K562 (cell line): ENCODE data around the gene POLE2. TPM values are rescaled to one million over a fixed set of nuclear protein-coding genes. Genes with fewer than 3 reads are reported as not detected.

Source experiments
- CREB1 ChIP-seq, 2 experiments: sonication (generic) in 1 of 2; formaldehyde crosslinking in 1 of 2; IDR thresholded peaks; 2 replicates each; pipeline versions ENCODE4 v1.6.1 to v1.8.0; 2012 to 2022; ENCODE audit warnings: inconsistent platforms in 1 of 2, mild to moderate bottlenecking in 1 of 2, missing genetic modification reagents in 1 of 2, moderate library complexity in 1 of 2
- KDM2B ChIP-seq: fragments of 250-450 bp; sonication (Bioruptor Pico); IDR thresholded peaks from 2 replicates; pipeline ENCODE4 v1.8.0; 2021; ENCODE audit warnings: mild to moderate bottlenecking, moderate library complexity
- MEIS2 ChIP-seq: fragments of 450-650 bp; IDR thresholded peaks from 2 replicates; pipeline ENCODE4 v1.6.1; 2014; ENCODE audit warnings: mild to moderate bottlenecking; ENCODE audit not compliant: partially characterized antibody
- NBN ChIP-seq: fragments of 450-650 bp; IDR thresholded peaks from 2 replicates; pipeline ENCODE4 v1.6.1; 2016; ENCODE audit warnings: low read depth, mild to moderate bottlenecking
- PHB2 ChIP-seq: fragments of 450-650 bp; IDR thresholded peaks from 2 replicates; pipeline ENCODE4 v1.6.1; 2017; ENCODE audit warnings: low read depth
- SMAD4 ChIP-seq: fragments of 250-450 bp; sonication (Bioruptor Pico); conservative IDR thresholded peaks from 2 replicates; pipeline ENCODE4 v1.8.0; 2021; ENCODE audit warnings: inconsistent platforms, mild to moderate bottlenecking, moderate library complexity
- STAG1 ChIP-seq: sonication (generic); formaldehyde crosslinking; IDR thresholded peaks from 2 replicates; pipeline ENCODE4 v1.5.0; 2020; ENCODE audit warnings: missing genetic modification reagents, borderline replicate concordance
- ZNF316 ChIP-seq: fragments of 450-650 bp; IDR thresholded peaks from 2 replicates; pipeline ENCODE4 v1.6.1; 2016
- ZNF511 ChIP-seq: sonication (generic); formaldehyde crosslinking; IDR thresholded peaks from 2 replicates; pipeline ENCODE4 v1.8.0; 2022; ENCODE audit warnings: mild to moderate bottlenecking, missing genetic modification reagents
- polyA plus RNA-seq, 8 experiments: library from polyadenylated mRNA; depleted of rRNA in 4 of 8; stranded (reverse) in 5 of 8; unstranded in 3 of 8; fragments of >200 nt; fragmentation: Nextera tagmentation in 2 of 8; fragmentation: Illumina TruSeq in 1 of 8; extraction: Ambion mirVana in 2 of 8; extraction: Trizol in 1 of 8; gene quantifications; 2 replicates each; pipeline versions ENCODE4 v1.2.1 to v1.2.3, GENCODE V29; 2011 to 2014; ENCODE audit warnings: inconsistent platforms in 1 of 8, missing spikeins in 1 of 8
- total RNA-seq, 7 experiments: library from RNA; depleted of rRNA in 6 of 7; stranded (reverse); fragments of >200 nt in 6 of 7; fragmentation: Illumina TruSeq in 2 of 7; extraction: Trizol in 2 of 7; gene quantifications; 2 replicates each; pipeline versions ENCODE4 v1.2.1 to v1.2.3, GENCODE V29; 2011 to 2021; ENCODE audit warnings: low replicate concordance in 1 of 7
- TF ChIP-seq, protein P1 (sequence below): fragments of 450-650 bp; formaldehyde crosslinking; IDR thresholded peaks from 2 replicates; pipeline ENCODE4 v1.4.0; 2020; ENCODE audit warnings: mild to moderate bottlenecking, moderate library complexity
- TF ChIP-seq, protein P2 (sequence below): fragments of 250-450 bp; sonication (Bioruptor Pico); IDR thresholded peaks from 2 replicates; pipeline ENCODE4 v1.8.0; 2022; ENCODE audit warnings: inconsistent platforms, mild to moderate bottlenecking, moderate library complexity, borderline replicate concordance
- TF ChIP-seq, protein P3 (sequence below): fragments of 250-450 bp; sonication (Bioruptor Pico); IDR thresholded peaks from 2 replicates; pipeline ENCODE4 v1.9.0; 2021; ENCODE audit warnings: mild to moderate bottlenecking, inconsistent platforms
- TF ChIP-seq, protein P4 (sequence below): fragments of 450-650 bp; IDR thresholded peaks from 2 replicates; pipeline ENCODE4 v1.6.1; 2018; ENCODE audit not compliant: partially characterized antibody
- TF ChIP-seq, protein P5 (sequence below): conservative IDR thresholded peaks from 2 replicates; pipeline ENCODE4 v1.6.1; 2011; ENCODE audit warnings: low read depth, mild to moderate bottlenecking, low read length; ENCODE audit not compliant: control insufficient read depth

The POLE2 gene
- total and polyA plus RNA-seq, 9 of the 15 experiments (the other 6 are each of a cell fraction or from before 2014, with no cell fraction given), result 30.7 to 78.4 (median 55.4) TPM

DNA sequence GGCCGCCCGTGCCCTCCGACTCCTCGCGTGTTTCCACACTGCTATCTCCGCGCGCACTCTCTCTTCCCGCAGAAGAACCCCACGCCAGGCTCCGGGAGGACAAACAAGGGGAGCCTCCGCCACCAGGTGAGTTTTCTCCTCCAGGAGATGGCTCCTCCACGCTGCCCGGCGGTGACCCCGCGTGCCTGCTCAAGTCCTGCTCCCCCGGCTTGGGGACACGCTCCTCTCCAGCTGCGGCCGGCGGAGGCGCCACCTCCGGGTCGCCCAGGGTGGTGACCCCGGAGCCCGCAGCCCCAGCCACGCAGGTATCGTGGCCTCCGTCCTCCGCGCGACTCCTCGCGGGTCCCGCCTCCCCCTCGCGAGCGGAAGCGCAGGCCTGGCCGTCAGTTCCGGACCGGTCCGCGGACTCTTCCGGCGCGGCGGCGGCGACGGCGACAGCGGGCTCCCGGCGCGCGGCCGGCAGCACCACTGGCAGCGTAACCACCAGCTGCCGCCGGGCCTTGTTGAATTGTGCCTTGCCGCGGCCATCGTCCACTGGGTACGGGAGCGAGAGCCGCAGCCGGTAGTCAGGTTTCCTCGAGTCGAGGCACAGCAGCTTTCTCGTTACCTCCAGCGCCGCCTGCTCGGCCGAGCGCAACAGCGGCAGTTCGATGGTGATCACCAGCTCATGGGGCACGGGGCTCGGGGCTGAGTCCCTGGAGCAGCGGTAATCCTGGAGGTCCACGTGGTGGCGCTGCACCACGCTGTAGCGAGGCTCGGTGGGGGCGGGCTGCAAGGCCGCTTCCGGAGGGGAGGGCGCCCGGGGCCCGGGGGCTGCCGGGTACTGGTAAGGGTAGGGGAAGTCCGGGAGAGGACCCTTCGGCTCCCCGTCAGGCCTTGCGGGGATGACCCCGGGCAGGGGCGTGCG, 54.1 kb downstream of the POLE2 start (continued):
- TF ChIP-seq, protein P1, sequence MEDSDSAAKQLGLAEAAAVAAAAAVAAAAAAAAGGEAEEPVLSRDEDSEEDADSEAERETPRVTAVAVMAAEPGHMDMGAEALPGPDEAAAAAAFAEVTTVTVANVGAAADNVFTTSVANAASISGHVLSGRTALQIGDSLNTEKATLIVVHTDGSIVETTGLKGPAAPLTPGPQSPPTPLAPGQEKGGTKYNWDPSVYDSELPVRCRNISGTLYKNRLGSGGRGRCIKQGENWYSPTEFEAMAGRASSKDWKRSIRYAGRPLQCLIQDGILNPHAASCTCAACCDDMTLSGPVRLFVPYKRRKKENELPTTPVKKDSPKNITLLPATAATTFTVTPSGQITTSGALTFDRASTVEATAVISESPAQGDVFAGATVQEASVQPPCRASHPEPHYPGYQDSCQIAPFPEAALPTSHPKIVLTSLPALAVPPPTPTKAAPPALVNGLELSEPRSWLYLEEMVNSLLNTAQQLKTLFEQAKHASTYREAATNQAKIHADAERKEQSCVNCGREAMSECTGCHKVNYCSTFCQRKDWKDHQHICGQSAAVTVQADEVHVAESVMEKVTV (CRISPR knock-in tag), result 0 out of 2 replicates have a peak, but pooled peaks have one; percentile 29
- TF ChIP-seq, protein P2, sequence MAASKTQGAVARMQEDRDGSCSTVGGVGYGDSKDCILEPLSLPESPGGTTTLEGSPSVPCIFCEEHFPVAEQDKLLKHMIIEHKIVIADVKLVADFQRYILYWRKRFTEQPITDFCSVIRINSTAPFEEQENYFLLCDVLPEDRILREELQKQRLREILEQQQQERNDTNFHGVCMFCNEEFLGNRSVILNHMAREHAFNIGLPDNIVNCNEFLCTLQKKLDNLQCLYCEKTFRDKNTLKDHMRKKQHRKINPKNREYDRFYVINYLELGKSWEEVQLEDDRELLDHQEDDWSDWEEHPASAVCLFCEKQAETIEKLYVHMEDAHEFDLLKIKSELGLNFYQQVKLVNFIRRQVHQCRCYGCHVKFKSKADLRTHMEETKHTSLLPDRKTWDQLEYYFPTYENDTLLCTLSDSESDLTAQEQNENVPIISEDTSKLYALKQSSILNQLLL (CRISPR knock-in tag), result no peak
- 0 out of 2 replicates have a peak, but pooled peaks have one; percentile 21 for TF ChIP-seq NBN
- TF ChIP-seq MEIS2, result peak; percentile 14
- peak; percentile 81 for TF ChIP-seq CREB1 (IDR thresholded peaks at IDR 0.05)
- peak; percentile 85 for TF ChIP-seq CREB1 (CRISPR knock-in tag; IDR thresholded peaks at IDR 0.05)
- TF ChIP-seq STAG1 (CRISPR knock-in tag), result no peak; the same call in 1 of the 2 replicates
- TF ChIP-seq ZNF316, result no peak
- TF ChIP-seq, protein P3, sequence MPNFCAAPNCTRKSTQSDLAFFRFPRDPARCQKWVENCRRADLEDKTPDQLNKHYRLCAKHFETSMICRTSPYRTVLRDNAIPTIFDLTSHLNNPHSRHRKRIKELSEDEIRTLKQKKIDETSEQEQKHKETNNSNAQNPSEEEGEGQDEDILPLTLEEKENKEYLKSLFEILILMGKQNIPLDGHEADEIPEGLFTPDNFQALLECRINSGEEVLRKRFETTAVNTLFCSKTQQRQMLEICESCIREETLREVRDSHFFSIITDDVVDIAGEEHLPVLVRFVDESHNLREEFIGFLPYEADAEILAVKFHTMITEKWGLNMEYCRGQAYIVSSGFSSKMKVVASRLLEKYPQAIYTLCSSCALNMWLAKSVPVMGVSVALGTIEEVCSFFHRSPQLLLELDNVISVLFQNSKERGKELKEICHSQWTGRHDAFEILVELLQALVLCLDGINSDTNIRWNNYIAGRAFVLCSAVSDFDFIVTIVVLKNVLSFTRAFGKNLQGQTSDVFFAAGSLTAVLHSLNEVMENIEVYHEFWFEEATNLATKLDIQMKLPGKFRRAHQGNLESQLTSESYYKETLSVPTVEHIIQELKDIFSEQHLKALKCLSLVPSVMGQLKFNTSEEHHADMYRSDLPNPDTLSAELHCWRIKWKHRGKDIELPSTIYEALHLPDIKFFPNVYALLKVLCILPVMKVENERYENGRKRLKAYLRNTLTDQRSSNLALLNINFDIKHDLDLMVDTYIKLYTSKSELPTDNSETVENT (CRISPR knock-in tag), result peak; percentile 18; the same call in 1 of the 2 replicates
- TF ChIP-seq SMAD4 (CRISPR knock-in tag), result peak; percentile 49; the same call in 1 of the 2 replicates
- TF ChIP-seq, protein P4, sequence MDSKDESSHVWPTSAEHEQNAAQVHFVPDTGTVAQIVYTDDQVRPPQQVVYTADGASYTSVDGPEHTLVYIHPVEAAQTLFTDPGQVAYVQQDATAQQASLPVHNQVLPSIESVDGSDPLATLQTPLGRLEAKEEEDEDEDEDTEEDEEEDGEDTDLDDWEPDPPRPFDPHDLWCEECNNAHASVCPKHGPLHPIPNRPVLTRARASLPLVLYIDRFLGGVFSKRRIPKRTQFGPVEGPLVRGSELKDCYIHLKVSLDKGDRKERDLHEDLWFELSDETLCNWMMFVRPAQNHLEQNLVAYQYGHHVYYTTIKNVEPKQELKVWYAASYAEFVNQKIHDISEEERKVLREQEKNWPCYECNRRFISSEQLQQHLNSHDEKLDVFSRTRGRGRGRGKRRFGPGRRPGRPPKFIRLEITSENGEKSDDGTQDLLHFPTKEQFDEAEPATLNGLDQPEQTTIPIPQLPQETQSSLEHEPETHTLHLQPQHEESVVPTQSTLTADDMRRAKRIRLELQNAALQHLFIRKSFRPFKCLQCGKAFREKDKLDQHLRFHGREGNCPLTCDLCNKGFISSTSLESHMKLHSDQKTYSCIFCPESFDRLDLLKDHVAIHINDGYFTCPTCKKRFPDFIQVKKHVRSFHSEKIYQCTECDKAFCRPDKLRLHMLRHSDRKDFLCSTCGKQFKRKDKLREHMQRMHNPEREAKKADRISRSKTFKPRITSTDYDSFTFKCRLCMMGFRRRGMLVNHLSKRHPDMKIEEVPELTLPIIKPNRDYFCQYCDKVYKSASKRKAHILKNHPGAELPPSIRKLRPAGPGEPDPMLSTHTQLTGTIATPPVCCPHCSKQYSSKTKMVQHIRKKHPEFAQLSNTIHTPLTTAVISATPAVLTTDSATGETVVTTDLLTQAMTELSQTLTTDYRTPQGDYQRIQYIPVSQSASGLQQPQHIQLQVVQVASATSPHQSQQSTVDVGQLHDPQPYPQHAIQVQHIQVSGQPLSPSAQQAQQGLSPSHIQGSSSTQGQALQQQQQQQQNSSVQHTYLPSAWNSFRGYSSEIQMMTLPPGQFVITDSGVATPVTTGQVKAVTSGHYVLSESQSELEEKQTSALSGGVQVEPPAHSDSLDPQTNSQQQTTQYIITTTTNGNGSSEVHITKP, result no peak
- TF ChIP-seq, protein P5, sequence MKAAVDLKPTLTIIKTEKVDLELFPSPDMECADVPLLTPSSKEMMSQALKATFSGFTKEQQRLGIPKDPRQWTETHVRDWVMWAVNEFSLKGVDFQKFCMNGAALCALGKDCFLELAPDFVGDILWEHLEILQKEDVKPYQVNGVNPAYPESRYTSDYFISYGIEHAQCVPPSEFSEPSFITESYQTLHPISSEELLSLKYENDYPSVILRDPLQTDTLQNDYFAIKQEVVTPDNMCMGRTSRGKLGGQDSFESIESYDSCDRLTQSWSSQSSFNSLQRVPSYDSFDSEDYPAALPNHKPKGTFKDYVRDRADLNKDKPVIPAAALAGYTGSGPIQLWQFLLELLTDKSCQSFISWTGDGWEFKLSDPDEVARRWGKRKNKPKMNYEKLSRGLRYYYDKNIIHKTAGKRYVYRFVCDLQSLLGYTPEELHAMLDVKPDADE, result peak; percentile 61; the same call in 1 of the 2 replicates
- TF ChIP-seq ZNF511, result 0 out of 2 replicates have a peak, but pooled peaks have one; percentile 83
- TF ChIP-seq KDM2B (CRISPR knock-in tag), result no peak
- TF ChIP-seq PHB2, result no peak
